HAP-1 (cell line): ENCODE results near the gene B3GNT3.
"Not testable (repeated sequence)": the region's sequence is repeated elsewhere in the genome, so short reads cannot be mapped to it uniquely, and the experiment has no call there.

ENCODE experiments used
- DNase-seq, 2 experiments: peaks; one replicate each; pipeline ENCODE4 v3.0.0-alpha.2; 2016 to 2020; ENCODE audit warnings: low spot score in 2 of 2
- H3K27me3 ChIP-seq: fragments of 250-450 bp; sonication (Bioruptor Pico); 2 replicates; pipeline ENCODE4 v1.5.1; 2020; ENCODE audit warnings: low read depth, mild to moderate bottlenecking, moderate library complexity
- H3K36me3 ChIP-seq: fragments of 250-450 bp; sonication (Bioruptor Pico); replicated peaks from 2 replicates; pipeline ENCODE4 v1.5.1; 2020; ENCODE audit warnings: mild to moderate bottlenecking
- H3K4me1 ChIP-seq: fragments of 250-450 bp; sonication (Bioruptor Pico); 2 replicates; pipeline ENCODE4 v1.5.1; 2020; ENCODE audit warnings: mild to moderate bottlenecking
- H3K4me3 ChIP-seq: fragments of 250-450 bp; sonication (Bioruptor Pico); 2 replicates; pipeline ENCODE4 v1.5.1; 2020; ENCODE audit warnings: mild to moderate bottlenecking, moderate library complexity
- H3K9me3 ChIP-seq: fragments of 250-450 bp; sonication (Bioruptor Pico); 2 replicates; pipeline ENCODE4 v1.5.1; 2020; ENCODE audit warnings: mild to moderate bottlenecking, moderate library complexity
- in situ Hi-C: fragments of 300-500 bp; cut with MboI; formaldehyde crosslinking; loops from 3 replicates; pipeline ENCODE4 v1.14.3; 2020; ENCODE audit warnings: low sequenced_read_pairs, inconsistent platforms, mixed read lengths

The B3GNT3 gene

GRCh38 chr19:17797424-17798201, 2.7 kb downstream of the B3GNT3 start:
- no peak for DNase-seq
- peaks cover 6% of the 10 kb centered on the region; the same call in 1 of the 2 replicates for H3K4me1 ChIP-seq
- H3K9me3 ChIP-seq = no peaks in the 10 kb centered on the region
- peaks cover 23% of the 10 kb centered on the region for H3K27me3 ChIP-seq
- H3K36me3 ChIP-seq = no peaks in the 10 kb centered on the region
- no peak overlapping the region for H3K4me3 ChIP-seq
- in situ Hi-C loops = no loop called here

- H3K4me1 ChIP-seq, H3K36me3 ChIP-seq, in situ Hi-C loops, DNase-seq, H3K4me3 ChIP-seq, H3K9me3 ChIP-seq: not testable (repeated sequence)
- peaks cover 23% of the 10 kb centered on the region for H3K27me3 ChIP-seq
These were observed 3.7 kb downstream of the B3GNT3 start for GRCh38 chr19:17798599-17798998.

- Histone ChIP-seq H3K9me3 (no peaks in the 10 kb centered on the region), H3K36me3 (no peaks in the 10 kb centered on the region), H3K27me3 (peaks cover 11% of the 10 kb centered on the region; the same call in 1 of the 2 replicates), H3K4me3 (no peak overlapping the region), H3K4me1 (no peaks in the 10 kb centered on the region)
- DNase-seq = no peak
- in situ Hi-C loops = no loop called here
These were observed 7.4 kb downstream of the B3GNT3 start for GRCh38 chr19:17802137-17802858.

GRCh38 chr19:17803264-17803896, 8.4 kb downstream of the B3GNT3 start:
- H3K4me3 ChIP-seq = no peak overlapping the region
- H3K27me3 ChIP-seq = peaks cover 12% of the 10 kb centered on the region
- no peaks in the 10 kb centered on the region for H3K4me1 ChIP-seq
- H3K9me3 ChIP-seq = no peaks in the 10 kb centered on the region
- H3K36me3 ChIP-seq = no peaks in the 10 kb centered on the region
- in situ Hi-C loops = no loop called here
- DNase-seq = no peak

GRCh38 chr19:17805427-17805826, 10.5 kb downstream of the B3GNT3 start:
- no peak overlapping the region for H3K4me3 ChIP-seq
- peaks cover 15% of the 10 kb centered on the region for H3K27me3 ChIP-seq
- no peaks in the 10 kb centered on the region for H3K4me1 ChIP-seq
- in situ Hi-C loops = no loop called here
- no peaks in the 10 kb centered on the region for H3K36me3 ChIP-seq
- DNase-seq = no peak
- no peaks in the 10 kb centered on the region for H3K9me3 ChIP-seq

- no peaks in the 10 kb centered on the region for H3K36me3 ChIP-seq
- no peak for DNase-seq
- no peaks in the 10 kb centered on the region for H3K4me1 ChIP-seq
- no peaks in the 10 kb centered on the region for H3K9me3 ChIP-seq
- no peak overlapping the region for H3K4me3 ChIP-seq
- peaks cover 11% of the 10 kb centered on the region for H3K27me3 ChIP-seq
- in situ Hi-C loops = no loop called here
These were observed 12.0 kb downstream of the B3GNT3 start for GRCh38 chr19:17806945-17807344.

- H3K9me3 ChIP-seq = no peaks in the 10 kb centered on the region
- no peak for DNase-seq
- in situ Hi-C loops = no loop called here
These were observed 12.9 kb downstream of the B3GNT3 start for GRCh38 chr19:17807731-17808316.

GRCh38 chr19:17811103-17811502, 16.2 kb downstream of the B3GNT3 start:
- no peak overlapping the region for H3K4me3 ChIP-seq
- DNase-seq = no peak
- H3K27me3 ChIP-seq = peaks cover 9% of the 10 kb centered on the region
- no peaks in the 10 kb centered on the region for H3K4me1 ChIP-seq
- in situ Hi-C loops = no loop called here
- no peaks in the 10 kb centered on the region for H3K36me3 ChIP-seq
- H3K9me3 ChIP-seq = no peaks in the 10 kb centered on the region

More at GRCh38 chr19:17807731-17808316, 12.9 kb downstream of the B3GNT3 start:
- H3K27me3 ChIP-seq = peaks cover 9% of the 10 kb centered on the region
- no peaks in the 10 kb centered on the region for H3K36me3 ChIP-seq
- H3K4me1 ChIP-seq = no peaks in the 10 kb centered on the region
- H3K4me3 ChIP-seq = no peak overlapping the region

GRCh38 chr19:17811681-17812080, 16.7 kb downstream of the B3GNT3 start:
- Histone ChIP-seq H3K9me3 (no peaks in the 10 kb centered on the region), H3K27me3 (peaks cover 9% of the 10 kb centered on the region), H3K36me3 (no peaks in the 10 kb centered on the region), H3K4me3 (no peak overlapping the region), H3K4me1 (no peaks in the 10 kb centered on the region)
- in situ Hi-C loops = no loop called here
- DNase-seq = no peak

GRCh38 chr19:17812099-17812498, 17.2 kb downstream of the B3GNT3 start:
- no peak for DNase-seq
- H3K4me3 ChIP-seq = no peak overlapping the region

GRCh38 chr19:17817668-17818363, 22.9 kb downstream of the B3GNT3 start:
- Histone ChIP-seq H3K27me3 (no peaks in the 10 kb centered on the region), H3K4me1 (no peaks in the 10 kb centered on the region), H3K4me3 (no peak overlapping the region), H3K36me3 (no peaks in the 10 kb centered on the region), H3K9me3 (no peaks in the 10 kb centered on the region)
- no peak for DNase-seq
- in situ Hi-C loops = no loop called here

More at GRCh38 chr19:17812099-17812498, 17.2 kb downstream of the B3GNT3 start:
- H3K27me3 ChIP-seq = peaks cover 9% of the 10 kb centered on the region
- in situ Hi-C loops = no loop called here
- H3K4me1 ChIP-seq = no peaks in the 10 kb centered on the region
- H3K9me3 ChIP-seq = no peaks in the 10 kb centered on the region
- H3K36me3 ChIP-seq = no peaks in the 10 kb centered on the region

GRCh38 chr19:17821190-17821589, 26.3 kb downstream of the B3GNT3 start, which contains the start of gene INSL3:
TSS of gene INSL3 (minus strand) at chr19:17821519. CDS start at chr19:17821506, 13 bp downstream.
- Histone ChIP-seq H3K4me3 (no peak within 1 kb of the TSS), H3K36me3 (no peaks in the 10 kb centered on the region), H3K9me3 (no peaks in the 10 kb centered on the region), H3K4me1 (no peaks in the 10 kb centered on the region), H3K27me3 (no peaks in the 10 kb centered on the region)
- in situ Hi-C loops = no loop called here
- DNase-seq = no peak

- DNase-seq = no peak
- Histone ChIP-seq H3K4me3 (no peak overlapping the region), H3K36me3 (no peaks in the 10 kb centered on the region), H3K9me3 (no peaks in the 10 kb centered on the region), H3K4me1 (no peaks in the 10 kb centered on the region), H3K27me3 (no peaks in the 10 kb centered on the region)
- in situ Hi-C loops = no loop called here
These were observed 29.4 kb downstream of the B3GNT3 start for GRCh38 chr19:17824339-17824738.
